Endodermal cell (in vitro differentiated cells): ENCODE measurements around the gene RCL1. TPM values are rescaled to one million over a fixed set of nuclear protein-coding genes. Genes with fewer than 3 reads are reported as not detected.

Experiments used
- DNase-seq: peaks from one replicate; pipeline ENCODE4 v3.0.0-alpha.2; 2017
- H3K27ac ChIP-seq: 2 replicates; pipeline ENCODE4 v1.5.1; 2013; ENCODE audit warnings: mild to moderate bottlenecking, low read depth, low read length, moderate library complexity
- H3K27me3 ChIP-seq: 2 replicates; pipeline ENCODE4 v1.6.1; 2013; ENCODE audit warnings: mild to moderate bottlenecking, low read length, moderate library complexity; ENCODE audit not compliant: insufficient read depth, control insufficient read depth, poor library complexity, severe bottlenecking
- H3K36me3 ChIP-seq: 2 replicates; pipeline ENCODE4 v1.7.0; 2013; ENCODE audit warnings: mild to moderate bottlenecking, low read length, moderate library complexity; ENCODE audit not compliant: control insufficient read depth, insufficient read depth
- H3K4me1 ChIP-seq: one replicate; pipeline ENCODE4 v1.7.0; 2013; ENCODE audit warnings: low read length; ENCODE audit not compliant: control insufficient read depth, insufficient read depth
- H3K4me3 ChIP-seq: 2 replicates; pipeline ENCODE4 v1.5.1; 2013; ENCODE audit warnings: mild to moderate bottlenecking, low read length, moderate library complexity
- H3K9ac ChIP-seq: 2 replicates; pipeline ENCODE4 v1.6.1; 2013; ENCODE audit warnings: mild to moderate bottlenecking, low read length, moderate library complexity; ENCODE audit not compliant: poor library complexity, severe bottlenecking; ENCODE audit errors: extremely low read depth
- H3K9me3 ChIP-seq: 2 replicates; pipeline ENCODE4 v1.6.1; 2013; ENCODE audit warnings: mild to moderate bottlenecking, low read length, moderate library complexity; ENCODE audit not compliant: control insufficient read depth
- H3K27ac Mint-ChIP-seq: 2 replicates; pipeline ENCODE4 v1.8.0; 2020; ENCODE audit warnings: mixed read lengths
- H3K27me3 Mint-ChIP-seq: 2 replicates; pipeline ENCODE4 v1.8.0; 2021; ENCODE audit warnings: mild to moderate bottlenecking, mixed read lengths; ENCODE audit not compliant: insufficient read depth
- H3K36me3 Mint-ChIP-seq: 2 replicates; pipeline ENCODE4 v1.8.0; 2020; ENCODE audit warnings: low read depth, mixed read lengths
- H3K4me1 Mint-ChIP-seq: 2 replicates; pipeline ENCODE4 v1.8.0; 2020; ENCODE audit warnings: mixed read lengths
- H3K4me3 Mint-ChIP-seq: 2 replicates; pipeline ENCODE4 v1.8.0; 2020; ENCODE audit warnings: mild to moderate bottlenecking, moderate library complexity, mixed read lengths
- H3K9me3 Mint-ChIP-seq: 2 replicates; pipeline ENCODE4 v1.8.0; 2020; ENCODE audit warnings: mild to moderate bottlenecking, mixed read lengths
- CTCF ChIP-seq: fragments of 200-600 bp; sonication (generic); conservative IDR thresholded peaks from 2 replicates; pipeline ENCODE4 v1.5.0; 2021; ENCODE audit warnings: antibody characterized with exemption, mild to moderate bottlenecking
- WGBS, 2 experiments: methylation state at CpG; one replicate each; pipeline versions ENCODE4 v1.1.5 to v1.1.7; 2013; ENCODE audit warnings: missing lambda C conversion rate in 2 of 2, mixed read lengths in 1 of 2; ENCODE audit not compliant: insufficient coverage in 1 of 2, insufficient read length in 1 of 2; 5-methylcytosine and 5-hydroxymethylcytosine counted together
- total RNA-seq, 2 donors: library from RNA; stranded (reverse); fragmentation: NEBNext Ultra II Directional in 1 of 2; extraction: Animal tissue kit (Norgen Biotek cat#: 25700) in 1 of 2; gene quantifications; 2 replicates in 1 of 2; 3 replicates in 1 of 2; pipeline ENCODE4 v1.2.1, GENCODE V29; 2021

RCL1 gene
- total RNA-seq, 2 donors from 2014 or later: 13.2 to 18.6 TPM

- Histone ChIP-seq H3K36me3 (no peaks in the 10 kb centered on the region), H3K27ac (no peak overlapping the region), H3K9me3 (no peaks in the 10 kb centered on the region), H3K4me3 (no peak overlapping the region), H3K27me3 (no peaks in the 10 kb centered on the region), H3K9ac (no peak overlapping the region), H3K4me1 (peaks cover 14% of the 10 kb centered on the region)
- Mint-ChIP-seq H3K36me3 (peaks cover 5% of the 10 kb centered on the region), H3K27ac (peak overlapping the region; percentile 31), H3K4me3 (no peak overlapping the region), H3K27me3 (no peaks in the 10 kb centered on the region), H3K9me3 (no peaks in the 10 kb centered on the region), H3K4me1 (peaks cover 13% of the 10 kb centered on the region)
- DNase-seq: no peak
- WGBS, 2 experiments: 91% methylated on average over 2 of the region's 2 CpGs; no CpG with 5 or more reads in 1 of the 2 experiments
- TF ChIP-seq CTCF: no peak
Measured at GRCh38 chr9:4827224-4827623, 34.5 kb downstream of the RCL1 start.

GRCh38 chr9:4828761-4829160 is 36.0 kb downstream of the RCL1 start:
- no peak overlapping the region for H3K9ac ChIP-seq
- no peak for TF ChIP-seq CTCF
- Mint-ChIP-seq H3K27ac (no peak overlapping the region), H3K27me3 (no peaks in the 10 kb centered on the region), H3K36me3 (peaks cover 10% of the 10 kb centered on the region), H3K4me3 (no peak overlapping the region), H3K4me1 (peaks cover 21% of the 10 kb centered on the region), H3K9me3 (no peaks in the 10 kb centered on the region)
- no peak overlapping the region for H3K4me3 ChIP-seq
- peaks cover 3% of the 10 kb centered on the region for H3K36me3 ChIP-seq
- H3K9me3 ChIP-seq: no peaks in the 10 kb centered on the region
- peaks cover 15% of the 10 kb centered on the region for H3K4me1 ChIP-seq
- WGBS, 2 experiments: 93 to 95% methylated on average over 2 of the region's 2 CpGs
- no peaks in the 10 kb centered on the region for H3K27me3 ChIP-seq
- no peak overlapping the region for H3K27ac ChIP-seq
- no peak for DNase-seq

GRCh38 chr9:4829969-4830368 is 37.2 kb downstream of the RCL1 start:
- WGBS, 2 experiments: 79 to 100% methylated on average over 1 of the region's 1 CpG
- no peak for TF ChIP-seq CTCF
- H3K4me1 Mint-ChIP-seq: peaks cover 30% of the 10 kb centered on the region
- Histone ChIP-seq H3K9me3 (no peaks in the 10 kb centered on the region), H3K4me1 (peaks cover 15% of the 10 kb centered on the region), H3K9ac (no peak overlapping the region), H3K4me3 (no peak overlapping the region), H3K27ac (no peak overlapping the region), H3K36me3 (peaks cover 3% of the 10 kb centered on the region), H3K27me3 (no peaks in the 10 kb centered on the region)
- DNase-seq: no peak
- no peak overlapping the region for H3K27ac Mint-ChIP-seq
- no peak overlapping the region for H3K4me3 Mint-ChIP-seq
- no peaks in the 10 kb centered on the region for H3K27me3 Mint-ChIP-seq
- peaks cover 10% of the 10 kb centered on the region for H3K36me3 Mint-ChIP-seq
- no peaks in the 10 kb centered on the region for H3K9me3 Mint-ChIP-seq
